ENCODE data around the gene AFF3.

- TF ChIP-seq CTCF (optimal IDR thresholded peaks at IDR 0.05 in 1 of 3, IDR thresholded peaks at IDR 0.05 in 1 of 3, conservative IDR thresholded peaks at IDR 0.05 in 1 of 3; ENCODE audit: extremely low read depth in 1 of 3, insufficient read depth in 2 of 3, low read length in 3 of 3) (no peak), EZH2 (IDR thresholded peaks at IDR 0.05; ENCODE audit: low read length) (no peak)
Observed at GRCh38 chr2:99960790-99961189, 181.6 kb downstream of the AFF3 start.

Measured in keratinocyte (primary cell).